GM21381 (cell line): ENCODE results near the gene FNBP1L.

Source experiments
- ATAC-seq: cut with Tn5 transposase; IDR thresholded peaks from one replicate; pipeline ENCODE4 v1.9.1; 2021; ENCODE audit warnings: mild to moderate bottlenecking, moderate library complexity; ENCODE audit not compliant: unreplicated experiment

The FNBP1L gene

GRCh38 chr1:93447481-93448291 is at the start of gene FNBP1L:
TSS of gene FNBP1L (plus strand) at chr1:93448118. CDS start at chr1:93448282, 164 bp downstream.
- no peak for ATAC-seq

GRCh38 chr1:93399781-93400180 is 48.1 kb upstream of the FNBP1L start:
- ATAC-seq, result no peak

GRCh38 chr1:93408203-93408602 is 39.7 kb upstream of the FNBP1L start:
- no peak for ATAC-seq

- no peak for ATAC-seq
Observed at GRCh38 chr1:93411000-93411399, 36.9 kb upstream of the FNBP1L start.

- ATAC-seq, result no peak
Observed at GRCh38 chr1:93414749-93415148, 33.2 kb upstream of the FNBP1L start.

- ATAC-seq, result no peak
Observed at GRCh38 chr1:93415296-93415695, 32.6 kb upstream of the FNBP1L start.

- ATAC-seq, result no peak
Observed at GRCh38 chr1:93416183-93416582, 31.7 kb upstream of the FNBP1L start.

- no peak for ATAC-seq
Observed at GRCh38 chr1:93419344-93419743, 28.6 kb upstream of the FNBP1L start.

- no peak for ATAC-seq
Observed at GRCh38 chr1:93420400-93420799, 27.5 kb upstream of the FNBP1L start.

GRCh38 chr1:93426181-93426580 is 21.7 kb upstream of the FNBP1L start:
- no peak for ATAC-seq

GRCh38 chr1:93427656-93428055 is 20.3 kb upstream of the FNBP1L start:
- ATAC-seq, result no peak

GRCh38 chr1:93433407-93433961 is 14.4 kb upstream of the FNBP1L start:
- no peak for ATAC-seq

- ATAC-seq, result no peak
Observed at GRCh38 chr1:93434088-93434487, 13.8 kb upstream of the FNBP1L start.

GRCh38 chr1:93434987-93435386 is 12.9 kb upstream of the FNBP1L start:
- no peak for ATAC-seq

- no peak for ATAC-seq
Observed at GRCh38 chr1:93435443-93435842, 12.5 kb upstream of the FNBP1L start.

GRCh38 chr1:93436496-93436895 is 11.4 kb upstream of the FNBP1L start:
- ATAC-seq, result no peak

GRCh38 chr1:93437976-93438605 is 9.8 kb upstream of the FNBP1L start:
- no peak for ATAC-seq

GRCh38 chr1:93438716-93439115 is 9.2 kb upstream of the FNBP1L start:
- ATAC-seq, result no peak

GRCh38 chr1:93440272-93440671 is 7.6 kb upstream of the FNBP1L start:
- no peak for ATAC-seq

GRCh38 chr1:93440706-93441105 is 7.2 kb upstream of the FNBP1L start:
- no peak for ATAC-seq

GRCh38 chr1:93441589-93441988 is 6.3 kb upstream of the FNBP1L start:
- no peak for ATAC-seq

- ATAC-seq, result no peak
Observed at GRCh38 chr1:93442008-93442666, 5.8 kb upstream of the FNBP1L start.
